ENCODE data around the gene HERPUD1. TPM values are rescaled to one million over a fixed set of nuclear protein-coding genes. Genes with fewer than 3 reads are reported as not detected.

The HERPUD1 gene
- polyA plus RNA-seq, 2 of the 4 experiments (the other 2 are of a cell fraction), result 65.8 to 140 TPM

DNA sequence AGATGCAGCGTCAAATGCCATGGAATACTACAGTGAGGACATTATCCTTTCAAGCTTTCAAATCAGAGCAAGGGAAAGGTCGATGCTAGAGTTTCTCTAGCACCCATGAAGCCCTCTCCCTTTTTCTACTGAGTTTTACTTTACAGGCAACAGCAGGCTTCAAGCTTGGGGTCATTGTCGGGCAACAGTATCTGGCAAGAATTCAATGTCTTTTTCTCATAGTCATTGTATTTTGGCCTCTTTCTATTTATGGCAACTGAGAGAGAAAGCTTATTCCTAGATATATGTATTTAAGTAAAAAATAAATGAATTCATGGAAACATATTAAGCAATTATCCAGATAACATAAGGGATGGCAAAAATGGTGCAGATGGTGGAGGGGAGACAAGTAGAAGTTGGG lies 29.4 kb downstream of the HERPUD1 start:
- ChIA-PET CTCF (interaction anchor here (1.3 to 1.7 kb wide), 5 partner anchors 9 to 123 kb away, joined by 3 to 4 read pairs (median 3); no protein-coding TSS in a partner anchor), POLR2A (no interaction called here)
- no peak for TF ChIP-seq MAZ (IDR thresholded peaks at IDR 0.05; ENCODE audit: borderline replicate concordance, low read depth, low read length)
- TF ChIP-seq SREBF2 (IDR thresholded peaks at IDR 0.05), result no peak
- no peak for TF ChIP-seq ZSCAN20 (CRISPR knock-in tag; IDR thresholded peaks at IDR 0.05)
- no peak for TF ChIP-seq NR3C1 (IDR thresholded peaks at IDR 0.05)
- no peak for TF ChIP-seq NPAS2 (CRISPR knock-in tag; IDR thresholded peaks at IDR 0.05; ENCODE audit: borderline replicate concordance)
- no peak for TF ChIP-seq HOXB13 (CRISPR knock-in tag; IDR thresholded peaks at IDR 0.05; ENCODE audit: low read depth)
- no peak for TF ChIP-seq FOSL2 (IDR thresholded peaks at IDR 0.05)
- TF ChIP-seq FOSL2 (CRISPR knock-in tag; IDR thresholded peaks at IDR 0.05), result no peak
- no peak overlapping the region for H3K27ac ChIP-seq
- H3K9me3 ChIP-seq, result no peaks in the 10 kb centered on the region
- DNase-seq (ENCODE audit: low read depth in 1 of 2, low spot score in 1 of 2) (no peak), ATAC-seq (no peak), FAIRE-seq (no peak)
- 0 out of 3 replicates have a peak, but pooled peaks cover 3% of the 10 kb centered on the region for H3K4me1 ChIP-seq
- WGBS (ENCODE audit: missing lambda C conversion rate), result 56% methylated on average over 3 of the region's 3 CpGs
- no peak overlapping the region for H3K4me3 ChIP-seq
- H3K4me2 ChIP-seq, result no peak overlapping the region

DNA sequence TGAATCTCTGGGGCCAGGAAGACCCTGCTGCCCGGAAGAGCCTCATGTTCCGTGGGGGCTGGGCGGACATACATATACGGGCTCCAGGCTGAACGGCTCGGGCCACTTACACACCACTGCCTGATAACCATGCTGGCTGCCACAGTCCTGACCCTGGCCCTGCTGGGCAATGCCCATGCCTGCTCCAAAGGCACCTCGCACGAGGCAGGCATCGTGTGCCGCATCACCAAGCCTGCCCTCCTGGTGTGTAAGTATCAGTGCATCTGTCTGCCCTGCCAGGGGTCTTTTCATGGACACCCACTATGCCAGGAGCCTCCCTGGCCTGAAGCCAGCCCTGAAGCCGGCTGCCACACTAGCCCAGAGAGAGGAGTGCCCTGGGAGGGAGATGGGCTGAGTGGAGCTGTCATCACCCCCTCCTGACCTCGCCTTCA lies 29.9 kb downstream of the HERPUD1 start, which contains the start of gene CETP:
TSS of gene CETP (plus strand) at position 100 of the 431 bp plus-strand sequence. CDS start at position 130, 30 bp downstream.
- no peak for DNase-seq (ENCODE audit: low read depth in 1 of 2, low spot score in 1 of 2)
- ATAC-seq, result no peak
- TF ChIP-seq MAZ (IDR thresholded peaks at IDR 0.05; ENCODE audit: borderline replicate concordance, low read depth, low read length), result no peak
- TF ChIP-seq, protein P1, sequence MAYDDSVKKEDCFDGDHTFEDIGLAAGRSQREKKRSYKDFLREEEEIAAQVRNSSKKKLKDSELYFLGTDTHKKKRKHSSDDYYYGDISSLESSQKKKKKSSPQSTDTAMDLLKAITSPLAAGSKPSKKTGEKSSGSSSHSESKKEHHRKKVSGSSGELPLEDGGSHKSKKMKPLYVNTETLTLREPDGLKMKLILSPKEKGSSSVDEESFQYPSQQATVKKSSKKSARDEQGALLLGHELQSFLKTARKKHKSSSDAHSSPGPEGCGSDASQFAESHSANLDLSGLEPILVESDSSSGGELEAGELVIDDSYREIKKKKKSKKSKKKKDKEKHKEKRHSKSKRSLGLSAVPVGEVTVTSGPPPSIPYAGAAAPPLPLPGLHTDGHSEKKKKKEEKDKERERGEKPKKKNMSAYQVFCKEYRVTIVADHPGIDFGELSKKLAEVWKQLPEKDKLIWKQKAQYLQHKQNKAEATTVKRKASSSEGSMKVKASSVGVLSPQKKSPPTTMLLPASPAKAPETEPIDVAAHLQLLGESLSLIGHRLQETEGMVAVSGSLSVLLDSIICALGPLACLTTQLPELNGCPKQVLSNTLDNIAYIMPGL (CRISPR knock-in tag; IDR thresholded peaks at IDR 0.05; ENCODE audit: borderline replicate concordance), result no peak
- TF ChIP-seq, protein P2, sequence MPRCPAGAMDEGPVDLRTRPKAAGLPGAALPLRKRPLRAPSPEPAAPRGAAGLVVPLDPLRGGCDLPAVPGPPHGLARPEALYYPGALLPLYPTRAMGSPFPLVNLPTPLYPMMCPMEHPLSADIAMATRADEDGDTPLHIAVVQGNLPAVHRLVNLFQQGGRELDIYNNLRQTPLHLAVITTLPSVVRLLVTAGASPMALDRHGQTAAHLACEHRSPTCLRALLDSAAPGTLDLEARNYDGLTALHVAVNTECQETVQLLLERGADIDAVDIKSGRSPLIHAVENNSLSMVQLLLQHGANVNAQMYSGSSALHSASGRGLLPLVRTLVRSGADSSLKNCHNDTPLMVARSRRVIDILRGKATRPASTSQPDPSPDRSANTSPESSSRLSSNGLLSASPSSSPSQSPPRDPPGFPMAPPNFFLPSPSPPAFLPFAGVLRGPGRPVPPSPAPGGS (IDR thresholded peaks at IDR 0.05), result no peak
- TF ChIP-seq, protein P3, sequence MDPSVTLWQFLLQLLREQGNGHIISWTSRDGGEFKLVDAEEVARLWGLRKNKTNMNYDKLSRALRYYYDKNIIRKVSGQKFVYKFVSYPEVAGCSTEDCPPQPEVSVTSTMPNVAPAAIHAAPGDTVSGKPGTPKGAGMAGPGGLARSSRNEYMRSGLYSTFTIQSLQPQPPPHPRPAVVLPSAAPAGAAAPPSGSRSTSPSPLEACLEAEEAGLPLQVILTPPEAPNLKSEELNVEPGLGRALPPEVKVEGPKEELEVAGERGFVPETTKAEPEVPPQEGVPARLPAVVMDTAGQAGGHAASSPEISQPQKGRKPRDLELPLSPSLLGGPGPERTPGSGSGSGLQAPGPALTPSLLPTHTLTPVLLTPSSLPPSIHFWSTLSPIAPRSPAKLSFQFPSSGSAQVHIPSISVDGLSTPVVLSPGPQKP (IDR thresholded peaks at IDR 0.05; ENCODE audit: low read depth, low read length), result no peak
- TF ChIP-seq TFCP2L1 (CRISPR knock-in tag; IDR thresholded peaks at IDR 0.05), result no peak
- TF ChIP-seq, protein P4, sequence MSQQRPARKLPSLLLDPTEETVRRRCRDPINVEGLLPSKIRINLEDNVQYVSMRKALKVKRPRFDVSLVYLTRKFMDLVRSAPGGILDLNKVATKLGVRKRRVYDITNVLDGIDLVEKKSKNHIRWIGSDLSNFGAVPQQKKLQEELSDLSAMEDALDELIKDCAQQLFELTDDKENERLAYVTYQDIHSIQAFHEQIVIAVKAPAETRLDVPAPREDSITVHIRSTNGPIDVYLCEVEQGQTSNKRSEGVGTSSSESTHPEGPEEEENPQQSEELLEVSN (IDR thresholded peaks at IDR 0.05; ENCODE audit: borderline replicate concordance, low read depth), result no peak
- TF ChIP-seq SREBF2 (IDR thresholded peaks at IDR 0.05), result no peak
- no peak for TF ChIP-seq HDAC2 (IDR thresholded peaks at IDR 0.05)
- TF ChIP-seq RCOR1 (IDR thresholded peaks at IDR 0.05; ENCODE audit: low read depth, low read length), result no peak
- TF ChIP-seq, protein P5, sequence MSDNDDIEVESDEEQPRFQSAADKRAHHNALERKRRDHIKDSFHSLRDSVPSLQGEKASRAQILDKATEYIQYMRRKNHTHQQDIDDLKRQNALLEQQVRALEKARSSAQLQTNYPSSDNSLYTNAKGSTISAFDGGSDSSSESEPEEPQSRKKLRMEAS (IDR thresholded peaks at IDR 0.05), result no peak
- no peak for TF ChIP-seq EHMT2 (IDR thresholded peaks at IDR 0.05; ENCODE audit: low read depth)
- no peak for TF ChIP-seq CBX2 (IDR thresholded peaks at IDR 0.05; ENCODE audit: borderline replicate concordance, low read depth)
- TF ChIP-seq RNF2 (IDR thresholded peaks at IDR 0.05; ENCODE audit: borderline replicate concordance, low read depth), result no peak
- no peak for TF ChIP-seq RFX5 (IDR thresholded peaks at IDR 0.05)
- TF ChIP-seq KDM1A (IDR thresholded peaks at IDR 0.05; ENCODE audit: low read depth), result no peak
- TF ChIP-seq PHF8 (IDR thresholded peaks at IDR 0.05; ENCODE audit: borderline replicate concordance, low read depth), result no peak
- TF ChIP-seq NPAS2 (CRISPR knock-in tag; IDR thresholded peaks at IDR 0.05; ENCODE audit: borderline replicate concordance), result no peak
- no peak for TF ChIP-seq TP53 (CRISPR knock-in tag; IDR thresholded peaks at IDR 0.05)
- TF ChIP-seq JUNB (IDR thresholded peaks at IDR 0.05), result no peak
- 77% methylated on average over 12 of the region's 12 CpGs for WGBS (ENCODE audit: missing lambda C conversion rate)
- Histone ChIP-seq H3K27ac (no peak within 1 kb of the TSS), H3K4me1 (0 out of 3 replicates have a peak, but pooled peaks cover 3% of the 10 kb centered on the region), H3K4me3 (no peak within 1 kb of the TSS), H3K9me3 (no peaks in the 10 kb centered on the region), H3K4me2 (no peak within 1 kb of the TSS)
- CTCF ChIA-PET, result interaction anchor here (1.0 to 1.7 kb wide), 7 partner anchors 10 to 122 kb away, joined by 3 to 4 read pairs (median 4); no protein-coding TSS in a partner anchor
- POLR2A ChIA-PET, result no interaction called here
- FAIRE-seq, result no peak
